Measurements from ENCODE around the gene RIPK1.

Gene RIPK1

DNA sequence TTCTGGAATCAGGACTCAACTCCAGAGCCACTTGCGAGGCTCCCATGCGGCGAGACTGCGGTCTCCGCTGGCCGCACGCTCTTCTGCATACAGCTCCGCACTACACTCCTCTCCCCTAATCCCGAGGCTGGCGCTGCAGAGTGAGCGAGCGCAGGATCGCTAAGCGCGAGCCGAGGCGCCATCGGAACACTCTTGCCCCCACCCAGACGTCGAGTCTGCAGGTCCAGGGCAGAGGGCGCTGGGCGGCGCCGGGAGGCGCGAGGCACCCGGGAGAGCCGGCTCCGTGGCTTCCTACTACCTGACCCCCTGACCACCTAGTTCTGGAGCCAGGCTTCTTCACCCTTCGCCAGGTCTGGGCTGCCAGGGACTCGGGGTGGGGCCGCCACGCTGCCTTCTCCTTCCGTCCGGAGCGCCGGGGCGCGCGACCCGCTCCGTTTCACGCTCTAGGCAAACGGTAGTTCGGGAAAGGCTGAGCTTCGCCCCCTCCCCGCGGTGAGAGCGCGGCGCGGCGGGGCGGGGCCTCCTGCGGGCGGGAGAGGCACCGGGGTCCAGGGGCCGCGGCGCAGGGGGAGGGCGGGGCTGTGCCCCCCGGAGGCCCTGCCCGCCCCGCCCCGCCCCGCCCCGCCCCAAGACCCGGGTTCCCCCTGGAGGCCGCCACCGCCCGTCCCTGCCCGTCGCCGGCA is 94.4 kb downstream of the RIPK1 start:
- peak; percentile 32 to 38 for DNase-seq (ENCODE audit: low read depth in 2 of 2)

DNA sequence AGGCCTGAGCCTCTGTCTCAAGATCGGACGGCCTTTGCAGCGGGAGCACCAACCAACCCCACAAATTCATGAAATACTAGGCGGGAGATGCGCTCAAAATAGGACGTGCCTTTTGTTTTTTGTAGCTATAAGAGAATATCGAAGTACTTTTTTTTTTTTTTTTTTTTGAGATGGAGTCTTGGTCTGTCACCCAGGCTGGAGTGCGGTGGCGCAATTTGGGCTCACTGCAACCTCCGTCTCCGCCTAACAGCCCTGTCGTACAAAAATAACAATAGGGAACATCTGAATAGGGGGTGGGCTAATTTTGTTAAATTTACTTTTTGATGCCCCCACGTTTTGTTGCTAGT is 94.9 kb downstream of the RIPK1 start:
- DNase-seq (ENCODE audit: low read depth in 2 of 2): no peak

DNA sequence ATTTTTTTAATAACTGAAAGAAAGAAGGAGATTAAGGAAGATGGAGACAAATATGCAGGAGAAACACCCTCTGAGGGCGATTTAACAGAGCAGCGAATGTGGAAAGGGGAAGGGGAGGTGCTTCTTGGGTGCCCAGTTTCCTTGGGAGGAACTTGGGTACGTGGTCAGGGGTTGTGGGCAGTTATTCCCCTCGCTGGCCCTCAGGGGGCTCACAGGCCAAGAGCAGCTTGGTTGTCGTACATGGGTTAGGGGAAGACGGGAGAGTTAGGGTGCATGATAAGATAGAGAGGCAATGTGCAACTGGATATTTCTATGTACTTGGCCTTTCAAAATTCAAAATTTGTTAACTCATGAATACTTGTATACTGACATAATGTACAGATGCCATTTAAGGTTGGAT is 96.1 kb downstream of the RIPK1 start:
- DNase-seq (ENCODE audit: low read depth in 2 of 2): no peak
